Osteocyte (in vitro differentiated cells): ENCODE measurements around the gene RNF125. TPM values are rescaled to one million over a fixed set of nuclear protein-coding genes. Genes with fewer than 3 reads are reported as not detected.

Source experiments
- DNase-seq: peaks from one replicate; pipeline ENCODE4 v3.0.0; 2021; ENCODE audit warnings: mixed read lengths; ENCODE audit not compliant: unreplicated experiment; ENCODE audit errors: extremely low spot score
- H3K27ac Mint-ChIP-seq: one replicate; pipeline ENCODE4 v1.8.0; 2021; ENCODE audit warnings: mild to moderate bottlenecking, mixed read lengths; ENCODE audit not compliant: unreplicated experiment
- H3K27me3 Mint-ChIP-seq: one replicate; pipeline ENCODE4 v1.8.0; 2021; ENCODE audit warnings: mixed read lengths; ENCODE audit not compliant: unreplicated experiment
- H3K36me3 Mint-ChIP-seq: one replicate; pipeline ENCODE4 v1.8.0; 2021; ENCODE audit warnings: mixed read lengths; ENCODE audit not compliant: unreplicated experiment
- H3K4me1 Mint-ChIP-seq: one replicate; pipeline ENCODE4 v1.8.0; 2021; ENCODE audit warnings: mixed read lengths; ENCODE audit not compliant: unreplicated experiment
- H3K4me3 Mint-ChIP-seq: one replicate; pipeline ENCODE4 v1.8.0; 2021; ENCODE audit warnings: mild to moderate bottlenecking, moderate library complexity, mixed read lengths; ENCODE audit not compliant: unreplicated experiment
- H3K9me3 Mint-ChIP-seq: one replicate; pipeline ENCODE4 v1.8.0; 2021; ENCODE audit warnings: mixed read lengths; ENCODE audit not compliant: unreplicated experiment
- CTCF ChIP-seq: fragments of 200-600 bp; sonication (generic); IDR thresholded peaks from 2 replicates; pipeline ENCODE4 v1.5.0; 2021; ENCODE audit warnings: antibody characterized with exemption, mild to moderate bottlenecking, moderate library complexity
- total RNA-seq: library from RNA; stranded (reverse); gene quantifications from 2 replicates; pipeline ENCODE4 v1.2.1, GENCODE V29; 2021

Gene RNF125
- total RNA-seq, 1 donor from 2014 or later, result 0.13 TPM

- Mint-ChIP-seq H3K27me3 (no peaks in the 10 kb centered on the region), H3K36me3 (no peaks in the 10 kb centered on the region), H3K9me3 (peaks cover 10% of the 10 kb centered on the region), H3K4me3 (no peak overlapping the region), H3K27ac (no peak overlapping the region), H3K4me1 (no peaks in the 10 kb centered on the region)
- no peak for DNase-seq
- peak; percentile 69 for TF ChIP-seq CTCF
Observed at GRCh38 chr18:31977270-31977872, 41.3 kb upstream of the RNF125 start.

GRCh38 chr18:31978616-31979015 is 40.0 kb upstream of the RNF125 start:
- Mint-ChIP-seq H3K4me1 (no peaks in the 10 kb centered on the region), H3K9me3 (peaks cover 10% of the 10 kb centered on the region), H3K27ac (no peak overlapping the region), H3K36me3 (no peaks in the 10 kb centered on the region), H3K27me3 (no peaks in the 10 kb centered on the region), H3K4me3 (no peak overlapping the region)
- DNase-seq, result no peak
- no peak for TF ChIP-seq CTCF

DNA sequence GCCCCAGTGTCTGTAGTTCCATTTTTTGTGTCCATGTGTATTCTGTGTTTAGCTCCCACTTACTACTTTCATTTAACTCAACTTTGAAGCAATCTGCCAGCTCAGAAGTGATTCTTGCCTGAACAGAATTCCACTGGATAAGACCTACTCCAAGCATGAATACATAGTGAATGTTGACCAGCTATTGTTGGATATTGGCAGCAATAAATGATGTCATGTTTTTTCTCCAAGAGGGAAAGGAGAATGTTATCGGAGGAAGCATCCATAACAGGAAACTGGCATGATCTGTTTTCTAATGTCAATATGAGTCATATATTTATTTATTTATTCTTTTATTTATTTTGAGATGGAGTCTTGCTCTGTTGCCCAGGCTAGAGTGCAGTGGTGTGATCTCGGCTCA is 38.9 kb upstream of the RNF125 start:
- Mint-ChIP-seq H3K4me3 (no peak overlapping the region), H3K4me1 (no peaks in the 10 kb centered on the region), H3K27me3 (no peaks in the 10 kb centered on the region), H3K27ac (no peak overlapping the region), H3K9me3 (peaks cover 2% of the 10 kb centered on the region), H3K36me3 (no peaks in the 10 kb centered on the region)
- no peak for DNase-seq
- TF ChIP-seq CTCF, result no peak

- H3K36me3 Mint-ChIP-seq, result no peaks in the 10 kb centered on the region
- H3K27ac Mint-ChIP-seq, result no peak overlapping the region
- H3K9me3 Mint-ChIP-seq, result no peaks in the 10 kb centered on the region
- TF ChIP-seq CTCF, result no peak
- no peaks in the 10 kb centered on the region for H3K4me1 Mint-ChIP-seq
- no peak overlapping the region for H3K4me3 Mint-ChIP-seq
- no peak for DNase-seq
- no peaks in the 10 kb centered on the region for H3K27me3 Mint-ChIP-seq
Observed at GRCh38 chr18:31980863-31981262, 37.8 kb upstream of the RNF125 start.

GRCh38 chr18:31983020-31983419 is 35.6 kb upstream of the RNF125 start:
- no peak overlapping the region for H3K4me3 Mint-ChIP-seq
- H3K27ac Mint-ChIP-seq, result no peak overlapping the region
- H3K4me1 Mint-ChIP-seq, result no peaks in the 10 kb centered on the region

More at GRCh38 chr18:31983020-31983419, 35.6 kb upstream of the RNF125 start:
- no peak for TF ChIP-seq CTCF
- Mint-ChIP-seq H3K36me3 (no peaks in the 10 kb centered on the region), H3K27me3 (no peaks in the 10 kb centered on the region), H3K9me3 (no peaks in the 10 kb centered on the region)
- no peak for DNase-seq
